Measurements from ENCODE around the gene ZBTB44. TPM values are rescaled to one million over a fixed set of nuclear protein-coding genes. Genes with fewer than 3 reads are reported as not detected.

The ZBTB44 gene
- total and polyA plus RNA-seq, 2 donors (not counting 1 experiment from before 2014, with no cell fraction given): 22.8 to 36.5 TPM

GRCh38 chr11:130308886-130309285 lies 5.8 kb downstream of the ZBTB44 start:
- no peak for TF ChIP-seq EZH2 (IDR thresholded peaks at IDR 0.05; ENCODE audit: low read length, missing control alignments)
- TF ChIP-seq CTCF (conservative IDR thresholded peaks at IDR 0.05 in 1 of 2, IDR thresholded peaks at IDR 0.05 in 1 of 2; ENCODE audit: low read depth in 1 of 2, low read length in 2 of 2): no peak
- H3K27me3 ChIP-seq (ENCODE audit: control insufficient read depth, insufficient read depth, low read length): no peaks in the 10 kb centered on the region
- DNase-seq (ENCODE audit: low read depth in 2 of 2): no peak

GRCh38 chr11:130308059-130308458 lies 6.7 kb downstream of the ZBTB44 start:
- H3K36me3 ChIP-seq (ENCODE audit: control insufficient read depth, insufficient read depth, low read length): no peaks in the 10 kb centered on the region
- H3K79me2 ChIP-seq (ENCODE audit: control insufficient read depth, insufficient read depth, low read length): peaks cover 2% of the 10 kb centered on the region
- H3K9me3 ChIP-seq (ENCODE audit: control insufficient read depth, insufficient read depth, low read depth, low read length): no peaks in the 10 kb centered on the region
- TF ChIP-seq CTCF (conservative IDR thresholded peaks at IDR 0.05 in 1 of 2, IDR thresholded peaks at IDR 0.05 in 1 of 2; ENCODE audit: low read depth in 1 of 2, low read length in 2 of 2): no peak
- no peak for TF ChIP-seq EZH2 (IDR thresholded peaks at IDR 0.05; ENCODE audit: low read length, missing control alignments)
- H3K27ac ChIP-seq (ENCODE audit: insufficient read depth, low read length): no peak overlapping the region
- no peaks in the 10 kb centered on the region for H3K4me1 ChIP-seq (ENCODE audit: control insufficient read depth, extremely low read depth, insufficient read depth, low read length)
- no peak overlapping the region for H3K9ac ChIP-seq (ENCODE audit: insufficient read depth, low read length)
- DNase-seq (ENCODE audit: low read depth in 2 of 2): no peak
- no peak overlapping the region for H2AFZ ChIP-seq (ENCODE audit: low read length)
- no peak overlapping the region for H3K4me3 ChIP-seq (replicated peaks in 1 of 4; ENCODE audit: control extremely low read depth in 1 of 4, insufficient read depth in 1 of 4, low read depth in 3 of 4, low read length in 4 of 4)
- H4K20me1 ChIP-seq (ENCODE audit: control insufficient read depth, extremely low read depth, insufficient read depth, low read length): no peaks in the 10 kb centered on the region
- H3K4me2 ChIP-seq (ENCODE audit: extremely low read depth, insufficient read depth, low read length): no peak overlapping the region
- no peaks in the 10 kb centered on the region for H3K27me3 ChIP-seq (ENCODE audit: control insufficient read depth, insufficient read depth, low read length)

More at GRCh38 chr11:130308886-130309285, 5.8 kb downstream of the ZBTB44 start:
- Histone ChIP-seq H3K79me2 (ENCODE audit: control insufficient read depth, insufficient read depth, low read length) (peaks cover 2% of the 10 kb centered on the region), H4K20me1 (ENCODE audit: control insufficient read depth, extremely low read depth, insufficient read depth, low read length) (no peaks in the 10 kb centered on the region), H3K4me3 (replicated peaks in 1 of 4; ENCODE audit: control extremely low read depth in 1 of 4, insufficient read depth in 1 of 4, low read depth in 3 of 4, low read length in 4 of 4) (no peak overlapping the region), H3K4me1 (ENCODE audit: control insufficient read depth, extremely low read depth, insufficient read depth, low read length) (no peaks in the 10 kb centered on the region), H3K4me2 (ENCODE audit: extremely low read depth, insufficient read depth, low read length) (no peak overlapping the region), H2AFZ (ENCODE audit: low read length) (no peak overlapping the region), H3K27ac (ENCODE audit: insufficient read depth, low read length) (no peak overlapping the region), H3K36me3 (ENCODE audit: control insufficient read depth, insufficient read depth, low read length) (no peaks in the 10 kb centered on the region), H3K9me3 (ENCODE audit: control insufficient read depth, insufficient read depth, low read depth, low read length) (no peaks in the 10 kb centered on the region), H3K9ac (ENCODE audit: insufficient read depth, low read length) (no peak overlapping the region)

- no peak overlapping the region for H3K9ac ChIP-seq (ENCODE audit: insufficient read depth, low read length)
- H3K4me2 ChIP-seq (ENCODE audit: extremely low read depth, insufficient read depth, low read length): no peak overlapping the region
- no peak overlapping the region for H2AFZ ChIP-seq (ENCODE audit: low read length)
- no peak overlapping the region for H3K27ac ChIP-seq (ENCODE audit: insufficient read depth, low read length)
- no peak overlapping the region for H3K4me3 ChIP-seq (replicated peaks in 1 of 4; ENCODE audit: control extremely low read depth in 1 of 4, insufficient read depth in 1 of 4, low read depth in 3 of 4, low read length in 4 of 4)
- H4K20me1 ChIP-seq (ENCODE audit: control insufficient read depth, extremely low read depth, insufficient read depth, low read length): no peaks in the 10 kb centered on the region
- H3K9me3 ChIP-seq (ENCODE audit: control insufficient read depth, insufficient read depth, low read depth, low read length): no peaks in the 10 kb centered on the region
- no peaks in the 10 kb centered on the region for H3K4me1 ChIP-seq (ENCODE audit: control insufficient read depth, extremely low read depth, insufficient read depth, low read length)
- H3K36me3 ChIP-seq (ENCODE audit: control insufficient read depth, insufficient read depth, low read length): no peaks in the 10 kb centered on the region
- TF ChIP-seq EZH2 (IDR thresholded peaks at IDR 0.05; ENCODE audit: low read length, missing control alignments): no peak
- TF ChIP-seq CTCF (conservative IDR thresholded peaks at IDR 0.05 in 1 of 2, IDR thresholded peaks at IDR 0.05 in 1 of 2; ENCODE audit: low read depth in 1 of 2, low read length in 2 of 2): no peak
- H3K79me2 ChIP-seq (ENCODE audit: control insufficient read depth, insufficient read depth, low read length): no peaks in the 10 kb centered on the region
- H3K27me3 ChIP-seq (ENCODE audit: control insufficient read depth, insufficient read depth, low read length): no peaks in the 10 kb centered on the region
- DNase-seq (ENCODE audit: low read depth in 2 of 2): no peak
Observed at GRCh38 chr11:130304651-130305050, 10.1 kb downstream of the ZBTB44 start.

All from fibroblast of lung (primary cell).